ENCODE measurements around the gene SLCO2B1.

The SLCO2B1 gene

GRCh38 chr11:75113030-75113429, 37.9 kb upstream of the SLCO2B1 start:
- TF ChIP-seq, protein P1, sequence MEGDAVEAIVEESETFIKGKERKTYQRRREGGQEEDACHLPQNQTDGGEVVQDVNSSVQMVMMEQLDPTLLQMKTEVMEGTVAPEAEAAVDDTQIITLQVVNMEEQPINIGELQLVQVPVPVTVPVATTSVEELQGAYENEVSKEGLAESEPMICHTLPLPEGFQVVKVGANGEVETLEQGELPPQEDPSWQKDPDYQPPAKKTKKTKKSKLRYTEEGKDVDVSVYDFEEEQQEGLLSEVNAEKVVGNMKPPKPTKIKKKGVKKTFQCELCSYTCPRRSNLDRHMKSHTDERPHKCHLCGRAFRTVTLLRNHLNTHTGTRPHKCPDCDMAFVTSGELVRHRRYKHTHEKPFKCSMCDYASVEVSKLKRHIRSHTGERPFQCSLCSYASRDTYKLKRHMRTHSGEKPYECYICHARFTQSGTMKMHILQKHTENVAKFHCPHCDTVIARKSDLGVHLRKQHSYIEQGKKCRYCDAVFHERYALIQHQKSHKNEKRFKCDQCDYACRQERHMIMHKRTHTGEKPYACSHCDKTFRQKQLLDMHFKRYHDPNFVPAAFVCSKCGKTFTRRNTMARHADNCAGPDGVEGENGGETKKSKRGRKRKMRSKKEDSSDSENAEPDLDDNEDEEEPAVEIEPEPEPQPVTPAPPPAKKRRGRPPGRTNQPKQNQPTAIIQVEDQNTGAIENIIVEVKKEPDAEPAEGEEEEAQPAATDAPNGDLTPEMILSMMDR (IDR thresholded peaks at IDR 0.05; ENCODE audit: low read depth, low read length), result no peak
- DNase-seq (ENCODE audit: extremely low read depth, low read depth), result no peak

- TF ChIP-seq, protein P1 (IDR thresholded peaks at IDR 0.05; ENCODE audit: low read depth, low read length), result no peak
- DNase-seq (ENCODE audit: extremely low read depth, low read depth), result no peak
Observed at GRCh38 chr11:75114465-75114864, 36.4 kb upstream of the SLCO2B1 start.

GRCh38 chr11:75118577-75118976, 32.3 kb upstream of the SLCO2B1 start:
- TF ChIP-seq, protein P1 (IDR thresholded peaks at IDR 0.05; ENCODE audit: low read depth, low read length), result no peak
- no peak for DNase-seq (ENCODE audit: extremely low read depth, low read depth)

GRCh38 chr11:75126564-75126963, 24.3 kb upstream of the SLCO2B1 start:
- TF ChIP-seq, protein P1 (IDR thresholded peaks at IDR 0.05; ENCODE audit: low read depth, low read length), result no peak
- no peak for DNase-seq (ENCODE audit: extremely low read depth, low read depth)

- no peak for DNase-seq (ENCODE audit: extremely low read depth, low read depth)
- TF ChIP-seq, protein P1 (IDR thresholded peaks at IDR 0.05; ENCODE audit: low read depth, low read length), result no peak
Observed at GRCh38 chr11:75132080-75132479, 18.8 kb upstream of the SLCO2B1 start.

- no peak for DNase-seq (ENCODE audit: extremely low read depth, low read depth)
- TF ChIP-seq, protein P1 (IDR thresholded peaks at IDR 0.05; ENCODE audit: low read depth, low read length), result no peak
Observed at GRCh38 chr11:75133976-75134375, 16.9 kb upstream of the SLCO2B1 start.

- DNase-seq (ENCODE audit: extremely low read depth, low read depth), result no peak
Observed at GRCh38 chr11:75135021-75135650, 15.8 kb upstream of the SLCO2B1 start.

More at GRCh38 chr11:75135021-75135650, 15.8 kb upstream of the SLCO2B1 start:
- TF ChIP-seq, protein P1 (IDR thresholded peaks at IDR 0.05; ENCODE audit: low read depth, low read length), result no peak

Measured in AG09319 (cell line).